DND-41 (cell line): ENCODE data around the gene LMF1.

Experiments
- EZH2 ChIP-seq: IDR thresholded peaks from 3 replicates; pipeline ENCODE4 v1.6.1; 2012; ENCODE audit warnings: borderline replicate concordance, low read depth, mild to moderate bottlenecking, moderate library complexity, low read length, inconsistent platforms; ENCODE audit not compliant: severe bottlenecking
- TF ChIP-seq, protein P1 (sequence below): IDR thresholded peaks from 2 replicates; pipeline ENCODE4 v1.5.1; 2012; ENCODE audit warnings: borderline replicate concordance, low read length, moderate library complexity, mild to moderate bottlenecking; ENCODE audit not compliant: poor library complexity, severe bottlenecking; ENCODE audit errors: extremely low read depth

DNA sequence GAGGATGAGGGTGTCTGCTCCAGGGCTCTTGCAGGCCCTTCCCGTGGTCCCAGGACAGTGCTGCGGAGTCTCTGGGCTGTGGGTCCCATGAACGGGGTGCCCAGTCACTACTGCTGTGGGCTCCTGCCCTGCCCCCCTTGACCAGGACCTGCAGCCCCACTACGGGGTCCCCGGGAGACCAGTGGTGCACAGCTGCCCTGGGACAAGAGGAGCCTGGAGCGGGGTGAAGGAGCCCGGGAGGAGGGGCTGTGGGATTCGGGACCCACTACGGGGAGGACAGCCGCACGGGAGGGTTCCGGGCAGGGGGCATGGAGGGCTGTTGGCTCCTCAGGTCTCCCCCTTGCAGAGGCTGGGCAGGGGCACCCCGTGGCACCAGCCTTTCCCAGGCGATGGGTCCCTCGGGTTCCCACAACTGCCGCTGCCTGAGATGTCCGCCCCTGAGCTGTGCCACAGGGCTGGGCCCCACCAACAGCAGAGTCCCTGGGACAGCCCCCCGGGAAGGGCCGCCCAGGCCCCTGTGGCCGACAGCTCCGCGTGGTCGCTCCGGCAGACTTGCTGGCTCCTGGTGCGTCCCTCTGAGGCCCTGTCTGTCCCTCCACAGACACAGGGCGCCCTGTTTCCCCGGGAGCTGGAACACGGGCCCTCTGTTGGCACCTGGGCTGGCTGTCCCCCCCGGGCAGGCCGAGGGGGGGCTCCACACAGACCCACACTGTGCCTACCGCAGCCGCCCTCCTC is 118.2 kb downstream of the LMF1 start:
- TF ChIP-seq, protein P1, sequence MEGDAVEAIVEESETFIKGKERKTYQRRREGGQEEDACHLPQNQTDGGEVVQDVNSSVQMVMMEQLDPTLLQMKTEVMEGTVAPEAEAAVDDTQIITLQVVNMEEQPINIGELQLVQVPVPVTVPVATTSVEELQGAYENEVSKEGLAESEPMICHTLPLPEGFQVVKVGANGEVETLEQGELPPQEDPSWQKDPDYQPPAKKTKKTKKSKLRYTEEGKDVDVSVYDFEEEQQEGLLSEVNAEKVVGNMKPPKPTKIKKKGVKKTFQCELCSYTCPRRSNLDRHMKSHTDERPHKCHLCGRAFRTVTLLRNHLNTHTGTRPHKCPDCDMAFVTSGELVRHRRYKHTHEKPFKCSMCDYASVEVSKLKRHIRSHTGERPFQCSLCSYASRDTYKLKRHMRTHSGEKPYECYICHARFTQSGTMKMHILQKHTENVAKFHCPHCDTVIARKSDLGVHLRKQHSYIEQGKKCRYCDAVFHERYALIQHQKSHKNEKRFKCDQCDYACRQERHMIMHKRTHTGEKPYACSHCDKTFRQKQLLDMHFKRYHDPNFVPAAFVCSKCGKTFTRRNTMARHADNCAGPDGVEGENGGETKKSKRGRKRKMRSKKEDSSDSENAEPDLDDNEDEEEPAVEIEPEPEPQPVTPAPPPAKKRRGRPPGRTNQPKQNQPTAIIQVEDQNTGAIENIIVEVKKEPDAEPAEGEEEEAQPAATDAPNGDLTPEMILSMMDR, result no peak
- TF ChIP-seq EZH2, result no peak
